KMS-11 (cell line): ENCODE data around the gene RNASE11.

Experiments used
- H2AFZ ChIP-seq: fragments of 200-600 bp; sonication (generic); 2 replicates; pipeline ENCODE4 v1.6.1; 2016; ENCODE audit warnings: antibody characterized with exemption, mixed run types, low read depth
- H3K27ac ChIP-seq: fragments of 200-600 bp; sonication (generic); 2 replicates; pipeline ENCODE4 v1.6.1; 2016; ENCODE audit warnings: mild to moderate bottlenecking, mixed run types
- H3K27me3 ChIP-seq: fragments of 200-600 bp; sonication (generic); 2 replicates; pipeline ENCODE4 v1.6.1; 2017; ENCODE audit warnings: mild to moderate bottlenecking, low read depth, mixed run types, moderate library complexity; ENCODE audit not compliant: insufficient read depth
- H3K36me3 ChIP-seq: fragments of 200-600 bp; sonication (generic); 2 replicates; pipeline ENCODE4 v1.6.1; 2017; ENCODE audit warnings: mild to moderate bottlenecking, mixed run types; ENCODE audit not compliant: insufficient read depth
- H3K4me1 ChIP-seq: fragments of 200-600 bp; sonication (generic); 2 replicates; pipeline ENCODE4 v1.6.1; 2016; ENCODE audit warnings: mild to moderate bottlenecking, low read depth, mixed run types; ENCODE audit not compliant: poor library complexity, severe bottlenecking
- H3K4me2 ChIP-seq: fragments of 200-600 bp; sonication (generic); 2 replicates; pipeline ENCODE4 v1.7.0; 2016; ENCODE audit warnings: mild to moderate bottlenecking, mixed run types
- H3K4me3 ChIP-seq: fragments of 200-600 bp; sonication (generic); IDR thresholded peaks from 2 replicates; pipeline ENCODE4 v1.6.1; 2017; ENCODE audit warnings: low read depth, low read length, mixed read lengths; ENCODE audit not compliant: insufficient read depth
- H3K79me2 ChIP-seq: fragments of 200-600 bp; sonication (generic); 2 replicates; pipeline ENCODE4 v1.6.1; 2016; ENCODE audit warnings: low read depth, mixed run types; ENCODE audit not compliant: insufficient read depth
- H3K9ac ChIP-seq: fragments of 200-600 bp; sonication (generic); 2 replicates; pipeline ENCODE4 v1.6.1; 2016; ENCODE audit warnings: mild to moderate bottlenecking, mixed run types
- H4K20me1 ChIP-seq: fragments of 200-600 bp; sonication (generic); 2 replicates; pipeline ENCODE4 v1.6.1; 2016; ENCODE audit warnings: mild to moderate bottlenecking, mixed run types; ENCODE audit not compliant: insufficient read depth
- TF ChIP-seq, protein P1 (sequence below): fragments of 200-600 bp; sonication (generic); conservative IDR thresholded peaks from 2 replicates; pipeline ENCODE4 v1.6.1; 2017; ENCODE audit warnings: low read depth, mild to moderate bottlenecking, antibody characterized with exemption, low read length, moderate library complexity, mixed read lengths

RNASE11 gene

DNA sequence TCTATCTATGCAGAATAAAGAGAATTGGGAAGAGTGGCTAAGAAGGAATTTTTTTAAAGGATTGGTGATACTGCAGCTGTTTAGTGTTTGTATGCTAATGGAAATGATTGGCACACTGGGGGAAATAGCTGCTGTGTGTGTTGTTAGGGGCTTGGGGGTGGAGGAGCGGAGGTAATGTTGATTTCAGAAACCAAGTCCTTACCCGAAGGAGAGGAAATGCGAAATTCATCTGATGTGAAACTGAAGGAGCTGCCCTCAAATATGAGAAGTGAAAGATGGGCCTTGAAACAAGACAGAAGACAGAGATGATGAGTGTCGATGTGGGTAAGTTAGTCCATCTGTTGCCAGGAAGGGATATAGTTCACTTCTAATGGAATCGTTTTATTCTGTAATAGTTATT, 24.6 kb upstream of the RNASE11 start:
- no peaks in the 10 kb centered on the region for H3K36me3 ChIP-seq
- no peaks in the 10 kb centered on the region for H4K20me1 ChIP-seq
- TF ChIP-seq, protein P1, sequence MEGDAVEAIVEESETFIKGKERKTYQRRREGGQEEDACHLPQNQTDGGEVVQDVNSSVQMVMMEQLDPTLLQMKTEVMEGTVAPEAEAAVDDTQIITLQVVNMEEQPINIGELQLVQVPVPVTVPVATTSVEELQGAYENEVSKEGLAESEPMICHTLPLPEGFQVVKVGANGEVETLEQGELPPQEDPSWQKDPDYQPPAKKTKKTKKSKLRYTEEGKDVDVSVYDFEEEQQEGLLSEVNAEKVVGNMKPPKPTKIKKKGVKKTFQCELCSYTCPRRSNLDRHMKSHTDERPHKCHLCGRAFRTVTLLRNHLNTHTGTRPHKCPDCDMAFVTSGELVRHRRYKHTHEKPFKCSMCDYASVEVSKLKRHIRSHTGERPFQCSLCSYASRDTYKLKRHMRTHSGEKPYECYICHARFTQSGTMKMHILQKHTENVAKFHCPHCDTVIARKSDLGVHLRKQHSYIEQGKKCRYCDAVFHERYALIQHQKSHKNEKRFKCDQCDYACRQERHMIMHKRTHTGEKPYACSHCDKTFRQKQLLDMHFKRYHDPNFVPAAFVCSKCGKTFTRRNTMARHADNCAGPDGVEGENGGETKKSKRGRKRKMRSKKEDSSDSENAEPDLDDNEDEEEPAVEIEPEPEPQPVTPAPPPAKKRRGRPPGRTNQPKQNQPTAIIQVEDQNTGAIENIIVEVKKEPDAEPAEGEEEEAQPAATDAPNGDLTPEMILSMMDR = no peak
- no peak overlapping the region for H3K9ac ChIP-seq
- H3K27me3 ChIP-seq = no peaks in the 10 kb centered on the region
- no peak overlapping the region for H3K4me3 ChIP-seq
- no peak overlapping the region for H2AFZ ChIP-seq
- H3K4me2 ChIP-seq = peak overlapping the region; percentile 40; the same call in 1 of the 2 replicates
- peaks cover 34% of the 10 kb centered on the region for H3K4me1 ChIP-seq
- H3K27ac ChIP-seq = no peak overlapping the region
- H3K79me2 ChIP-seq = no peaks in the 10 kb centered on the region

DNA sequence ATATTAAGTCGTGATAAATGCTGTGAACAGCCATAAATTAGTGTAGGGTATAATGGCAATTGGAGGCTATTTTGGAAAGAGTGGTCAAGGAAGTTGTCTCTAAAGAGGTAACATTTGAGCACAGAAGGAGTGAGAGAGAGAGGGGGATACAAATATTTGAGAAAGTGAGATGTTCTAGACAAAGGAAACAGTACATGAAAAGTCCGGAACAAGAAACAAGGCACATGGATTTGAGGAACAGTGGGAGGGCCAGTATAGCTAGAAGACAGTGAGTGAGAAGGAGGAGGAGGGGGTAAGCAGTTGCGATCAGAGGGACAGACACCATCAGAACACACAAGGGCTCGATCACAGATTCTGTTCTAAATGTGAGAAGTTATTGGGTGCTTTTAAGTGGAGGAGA, 23.5 kb upstream of the RNASE11 start:
- H3K27ac ChIP-seq = no peak overlapping the region
- no peak overlapping the region for H3K9ac ChIP-seq
- TF ChIP-seq, protein P1 = no peak
- no peak overlapping the region for H2AFZ ChIP-seq
- peak overlapping the region; percentile 40; the same call in 1 of the 2 replicates for H3K4me2 ChIP-seq
- no peaks in the 10 kb centered on the region for H3K36me3 ChIP-seq
- no peak overlapping the region for H3K4me3 ChIP-seq
- peaks cover 33% of the 10 kb centered on the region for H3K4me1 ChIP-seq
- H3K27me3 ChIP-seq = no peaks in the 10 kb centered on the region
- no peaks in the 10 kb centered on the region for H4K20me1 ChIP-seq
- no peaks in the 10 kb centered on the region for H3K79me2 ChIP-seq

DNA sequence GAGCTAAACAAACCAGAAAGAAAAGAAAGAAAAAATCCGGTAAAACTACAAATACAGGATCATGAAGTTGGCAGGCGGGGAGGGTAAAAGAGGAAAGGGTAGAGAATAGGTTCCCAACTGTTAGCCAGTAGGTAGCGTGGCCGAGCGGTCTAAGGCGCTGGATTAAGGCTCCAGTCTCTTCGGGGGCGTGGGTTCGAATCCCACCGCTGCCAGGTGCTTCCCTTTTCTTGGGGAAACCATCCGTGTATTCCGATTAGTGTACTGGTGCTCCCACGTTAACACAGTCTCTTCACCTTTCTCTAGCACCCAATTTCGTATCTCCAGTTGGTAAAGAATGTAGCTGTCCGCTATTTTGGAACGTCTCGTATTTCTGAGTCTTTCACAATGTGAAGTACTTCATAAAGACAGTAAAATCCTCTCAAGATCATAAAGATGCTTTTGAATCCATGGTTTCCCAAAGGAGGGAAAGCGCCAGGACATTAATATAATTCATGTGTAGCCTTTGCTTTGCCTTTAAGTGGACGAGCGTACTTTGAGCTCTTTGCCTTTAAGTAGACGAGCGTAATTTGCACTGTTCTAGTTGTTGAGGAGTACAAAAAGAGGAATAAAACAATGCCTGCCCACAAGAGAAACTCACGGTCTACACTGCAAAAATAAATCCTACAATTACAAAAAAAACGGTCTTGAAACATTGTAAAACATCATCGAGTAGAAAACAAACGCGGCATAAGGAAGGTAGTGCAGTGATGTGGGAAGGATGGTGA, 22.4 kb upstream of the RNASE11 start:
- Histone ChIP-seq H2AFZ (peak overlapping the region; percentile 84), H3K4me3 (no peak overlapping the region), H4K20me1 (no peaks in the 10 kb centered on the region), H3K27me3 (no peaks in the 10 kb centered on the region), H3K9ac (peak overlapping the region; percentile 27; the same call in 1 of the 2 replicates), H3K27ac (no peak overlapping the region), H3K4me1 (peaks cover 33% of the 10 kb centered on the region), H3K4me2 (peak overlapping the region; percentile 40), H3K79me2 (no peaks in the 10 kb centered on the region), H3K36me3 (no peaks in the 10 kb centered on the region)
- TF ChIP-seq, protein P1 = no peak

DNA sequence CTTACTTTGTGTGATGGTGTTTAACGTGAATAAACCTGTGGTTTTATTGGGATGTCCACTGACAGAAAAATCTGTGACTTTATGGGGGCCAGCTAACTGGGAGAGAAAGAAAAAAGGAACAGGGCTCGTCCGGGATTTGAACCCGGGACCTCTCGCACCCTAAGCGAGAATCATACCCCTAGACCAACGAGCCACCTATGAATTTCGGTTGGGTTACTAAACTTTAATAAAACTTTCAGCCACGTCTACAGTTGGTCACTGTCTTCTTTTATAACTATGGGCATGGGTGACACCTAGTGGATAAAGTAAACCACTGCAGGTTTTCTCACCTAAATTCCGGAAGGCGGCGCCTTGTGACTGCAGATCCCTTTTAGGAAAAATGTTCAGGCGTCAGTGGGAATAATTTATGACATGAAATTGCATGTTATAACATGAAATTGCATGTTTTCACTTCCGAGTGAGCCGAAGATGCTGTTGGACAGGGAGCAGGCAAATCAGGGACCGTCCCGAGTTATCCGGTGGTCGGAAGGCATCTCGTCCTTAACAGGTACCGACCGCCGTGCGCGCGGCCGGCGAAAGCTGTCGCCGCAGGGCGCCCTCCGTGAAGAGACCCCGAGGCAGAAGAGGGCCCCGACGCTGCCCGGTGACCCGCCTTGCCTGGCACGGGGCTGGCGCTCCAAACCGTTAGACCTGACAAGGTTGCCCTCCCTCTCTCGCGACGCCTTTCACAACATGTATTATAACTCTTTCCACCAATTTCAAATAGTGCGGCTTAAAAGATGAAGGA, 21.6 kb upstream of the RNASE11 start:
- no peaks in the 10 kb centered on the region for H4K20me1 ChIP-seq
- no peaks in the 10 kb centered on the region for H3K79me2 ChIP-seq
- no peaks in the 10 kb centered on the region for H3K27me3 ChIP-seq
- H3K36me3 ChIP-seq = no peaks in the 10 kb centered on the region
- H3K4me3 ChIP-seq = no peak overlapping the region
- peak overlapping the region; percentile 84 for H2AFZ ChIP-seq
- TF ChIP-seq, protein P1 = peak; percentile 86
- H3K4me1 ChIP-seq = peaks cover 29% of the 10 kb centered on the region
- no peak overlapping the region for H3K27ac ChIP-seq
- peak overlapping the region; percentile 40; the same call in 1 of the 2 replicates for H3K4me2 ChIP-seq
- H3K9ac ChIP-seq = peak overlapping the region; percentile 27; the same call in 1 of the 2 replicates
